DOHH2 (cell line): ENCODE data around the gene SEMA6A.

ENCODE experiments used
- H3F3A ChIP-seq: fragments of 200-600 bp; sonication (generic), shearing (Covaris generic); 2 replicates; pipeline ENCODE4 v1.6.0; 2016; ENCODE audit warnings: antibody characterized with exemption, mild to moderate bottlenecking; ENCODE audit not compliant: control insufficient read depth, insufficient read depth
- H3K27ac ChIP-seq: fragments of 200-600 bp; sonication (generic); 2 replicates; pipeline ENCODE4 v1.5.1; 2014; ENCODE audit warnings: low read depth, mild to moderate bottlenecking, low read length, moderate library complexity
- H3K27me3 ChIP-seq: fragments of 200-600 bp; sonication (generic); 2 replicates; pipeline ENCODE4 v1.6.1; 2014; ENCODE audit warnings: mild to moderate bottlenecking, low read length, mixed read lengths; ENCODE audit not compliant: control insufficient read depth
- H3K36me3 ChIP-seq: fragments of 200-600 bp; sonication (generic); 2 replicates; pipeline ENCODE4 v1.6.1; 2014; ENCODE audit warnings: mild to moderate bottlenecking, low read length, moderate library complexity, mixed read lengths; ENCODE audit not compliant: control insufficient read depth
- H3K4me1 ChIP-seq: fragments of 200-600 bp; sonication (generic); 2 replicates; pipeline ENCODE4 v1.6.1; 2014; ENCODE audit warnings: mild to moderate bottlenecking, low read length, mixed read lengths; ENCODE audit not compliant: control insufficient read depth
- H3K4me2 ChIP-seq: fragments of 200-600 bp; sonication (generic); 2 replicates; pipeline ENCODE4 v1.6.0; 2014; ENCODE audit warnings: mild to moderate bottlenecking, low read length, moderate library complexity
- H3K4me3 ChIP-seq: fragments of 200-600 bp; sonication (generic); 2 replicates; pipeline ENCODE4 v1.5.1; 2014; ENCODE audit warnings: mild to moderate bottlenecking, low read length, mixed read lengths
- H3K79me2 ChIP-seq: fragments of 200-600 bp; sonication (generic); 2 replicates; pipeline ENCODE4 v1.6.1; 2014; ENCODE audit warnings: mild to moderate bottlenecking, low read length, mixed read lengths; ENCODE audit not compliant: control insufficient read depth
- H3K9me2 ChIP-seq: fragments of 200-600 bp; sonication (generic); replicated peaks from 2 replicates; pipeline ENCODE4 v1.6.1; 2014; ENCODE audit warnings: mild to moderate bottlenecking, low read length, mixed read lengths; ENCODE audit not compliant: control insufficient read depth
- H3K9me3 ChIP-seq: fragments of 200-600 bp; sonication (generic); 2 replicates; pipeline ENCODE4 v1.6.1; 2014; ENCODE audit warnings: antibody characterized with exemption, low read length, mixed read lengths; ENCODE audit not compliant: control insufficient read depth, insufficient read depth
- H4K20me1 ChIP-seq: fragments of 200-600 bp; sonication (generic); 2 replicates; pipeline ENCODE4 v1.6.0; 2014; ENCODE audit warnings: low read depth, mild to moderate bottlenecking, antibody characterized with exemption, low read length, moderate library complexity; ENCODE audit not compliant: control insufficient read depth, insufficient read depth
- CTCF ChIP-seq: fragments of 200-600 bp; sonication (generic); IDR thresholded peaks from one replicate; pipeline ENCODE4 v1.5.1; 2014; ENCODE audit warnings: antibody characterized with exemption, mild to moderate bottlenecking, low read depth, low read length; ENCODE audit not compliant: poor library complexity, severe bottlenecking
- EZH2phosphoT487 ChIP-seq: fragments of 200-600 bp; sonication (generic); IDR thresholded peaks from 2 replicates; pipeline ENCODE4 v1.6.1; 2017; ENCODE audit warnings: borderline replicate concordance, mild to moderate bottlenecking, antibody characterized with exemption, low read length, moderate library complexity, mixed read lengths

SEMA6A gene

GRCh38 chr5:116616876-116617275, 42.3 kb upstream of the SEMA6A start:
- no peaks in the 10 kb centered on the region for H3K27me3 ChIP-seq
- H3K4me3 ChIP-seq: no peak overlapping the region
- H3K79me2 ChIP-seq: no peaks in the 10 kb centered on the region
- H3K27ac ChIP-seq: no peak overlapping the region
- no peaks in the 10 kb centered on the region for H3F3A ChIP-seq
- H3K9me3 ChIP-seq: no peaks in the 10 kb centered on the region
- no peaks in the 10 kb centered on the region for H4K20me1 ChIP-seq
- no peak overlapping the region for H3K4me2 ChIP-seq
- no peaks in the 10 kb centered on the region for H3K36me3 ChIP-seq
- H3K4me1 ChIP-seq: no peaks in the 10 kb centered on the region
- no peak for TF ChIP-seq EZH2phosphoT487
- TF ChIP-seq CTCF: no peak
- no peaks in the 10 kb centered on the region for H3K9me2 ChIP-seq

GRCh38 chr5:116614603-116614920, 39.9 kb upstream of the SEMA6A start:
- H3K4me2 ChIP-seq: no peak overlapping the region
- no peaks in the 10 kb centered on the region for H3K9me3 ChIP-seq
- no peak overlapping the region for H3K27ac ChIP-seq
- no peaks in the 10 kb centered on the region for H3K79me2 ChIP-seq
- no peaks in the 10 kb centered on the region for H3K9me2 ChIP-seq
- TF ChIP-seq EZH2phosphoT487 (no peak), CTCF (no peak)
- no peaks in the 10 kb centered on the region for H3F3A ChIP-seq
- no peaks in the 10 kb centered on the region for H3K36me3 ChIP-seq
- H4K20me1 ChIP-seq: no peaks in the 10 kb centered on the region
- H3K27me3 ChIP-seq: no peaks in the 10 kb centered on the region
- H3K4me1 ChIP-seq: no peaks in the 10 kb centered on the region
- no peak overlapping the region for H3K4me3 ChIP-seq

GRCh38 chr5:116613445-116613844, 38.8 kb upstream of the SEMA6A start:
- Histone ChIP-seq H3K9me3 (no peaks in the 10 kb centered on the region), H3K4me3 (no peak overlapping the region), H3K36me3 (no peaks in the 10 kb centered on the region), H3K27me3 (no peaks in the 10 kb centered on the region), H3F3A (no peaks in the 10 kb centered on the region), H3K27ac (no peak overlapping the region), H3K4me1 (no peaks in the 10 kb centered on the region), H4K20me1 (no peaks in the 10 kb centered on the region), H3K79me2 (no peaks in the 10 kb centered on the region), H3K4me2 (no peak overlapping the region), H3K9me2 (no peaks in the 10 kb centered on the region)
- TF ChIP-seq CTCF (no peak), EZH2phosphoT487 (no peak)

- H3F3A ChIP-seq: no peaks in the 10 kb centered on the region
- no peak overlapping the region for H3K4me3 ChIP-seq
- H3K27me3 ChIP-seq: no peaks in the 10 kb centered on the region
- H3K9me3 ChIP-seq: no peaks in the 10 kb centered on the region
- H3K27ac ChIP-seq: no peak overlapping the region
- no peaks in the 10 kb centered on the region for H4K20me1 ChIP-seq
- H3K79me2 ChIP-seq: no peaks in the 10 kb centered on the region
- TF ChIP-seq CTCF (no peak), EZH2phosphoT487 (no peak)
- no peaks in the 10 kb centered on the region for H3K36me3 ChIP-seq
- no peaks in the 10 kb centered on the region for H3K4me1 ChIP-seq
- no peaks in the 10 kb centered on the region for H3K9me2 ChIP-seq
- H3K4me2 ChIP-seq: no peak overlapping the region
These were observed 37.8 kb upstream of the SEMA6A start for GRCh38 chr5:116612431-116612830.
